ENCODE results near the gene CABLES2. TPM values are rescaled to one million over a fixed set of nuclear protein-coding genes. Genes with fewer than 3 reads are reported as not detected.

CABLES2 gene
- total and polyA plus RNA-seq, 9 of the 15 experiments (the other 6 are each of a cell fraction or from before 2014, with no cell fraction given) = 0.46 to 4.2 (median 1.6) TPM

DNA sequence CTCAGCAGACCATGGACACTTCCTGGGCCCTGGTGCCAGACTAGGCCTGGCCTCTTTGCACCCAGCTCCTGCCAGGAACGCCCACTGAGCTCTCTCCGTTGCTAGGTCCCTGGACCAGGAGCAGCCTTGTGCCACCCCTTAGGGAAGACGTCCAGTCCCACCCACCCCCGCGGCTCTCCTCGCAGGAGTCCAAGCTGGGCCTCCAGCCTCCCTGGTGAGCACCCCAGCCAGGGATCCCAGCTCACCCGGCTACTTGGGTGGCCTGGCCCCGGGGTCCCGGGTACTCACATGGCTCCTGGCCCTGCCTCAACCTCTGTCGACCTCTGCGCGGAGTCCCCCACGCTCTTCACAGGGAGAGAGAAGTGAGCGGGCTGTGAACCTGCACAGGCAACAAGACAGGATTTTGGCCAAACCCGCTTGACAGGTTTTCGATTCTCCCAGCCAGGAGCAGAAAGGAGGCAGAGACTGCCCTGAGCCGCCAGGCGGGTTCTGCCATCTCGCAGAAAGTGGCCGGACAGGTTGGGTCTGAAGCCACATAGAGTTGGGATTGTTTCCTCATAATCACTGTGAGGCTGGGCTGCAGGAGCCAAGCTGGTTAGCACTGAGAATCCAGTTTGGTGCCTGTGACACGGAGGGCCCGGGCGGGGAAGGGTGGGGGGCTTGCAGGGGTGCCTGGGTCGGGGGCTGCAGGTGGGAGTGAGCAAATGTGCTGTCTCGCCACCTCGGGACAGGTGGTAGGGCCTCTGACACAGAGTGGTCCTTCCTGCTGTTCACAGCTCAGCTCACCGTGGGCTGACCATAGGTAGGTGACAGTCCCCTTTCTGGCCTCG lies 20.3 kb upstream of the CABLES2 start, which contains the start of gene RBBP8NL:
Gene RBBP8NL (minus strand): TSS at position 368 of the 830 bp plus-strand sequence. CDS start 7,892 bp downstream, outside the sequence.
- no peaks in the 10 kb centered on the region for H3K9me1 ChIP-seq (ENCODE audit: control insufficient read depth, insufficient read depth, low read length)
- H3K27me3 ChIP-seq (ENCODE audit: control insufficient read depth in 2 of 2, insufficient read depth in 2 of 2, low read length in 2 of 2) = peaks cover 12 to 79% of the 10 kb centered on the region in 2 experiments; a peak in 4 of 5 replicates
- in situ Hi-C loops (cut with MboI) = no loop called here
- H4K20me1 ChIP-seq (replicated peaks; ENCODE audit: control insufficient read depth, insufficient read depth, low read length) = 0 out of 2 replicates have a peak, but pooled peaks cover 3% of the 10 kb centered on the region
- ChIA-PET POLR2A (interaction anchor here (0.6 to 1.1 kb wide), 2 partner anchors 13 to 66 kb away, joined by 3 read pairs; no protein-coding TSS in a partner anchor), CTCF (ENCODE audit: low intra/inter-chr PET ratio) (no interaction called here)
- H3K4me3 ChIP-seq = no peak within 1 kb of the TSS
- no peaks in the 10 kb centered on the region for H3K79me2 ChIP-seq (ENCODE audit: control insufficient read depth, insufficient read depth, low read length)
- intact Hi-C loops (cut with micrococcal nuclease) = no loop called here
- 21% methylated on average over 27 of the region's 28 CpGs for WGBS (ENCODE audit: insufficient coverage, low coverage, missing lambda C conversion rate)
- no peak for ATAC-seq
- peaks cover 0 to 61% of the 10 kb centered on the region in 2 experiments; a peak in 2 of 5 replicates for H3K4me1 ChIP-seq (replicated peaks in 1 of 2; ENCODE audit: control insufficient read depth in 2 of 2, insufficient read depth in 2 of 2, low read length in 2 of 2)
- no TSS peak for BruUV-seq (replicated peaks)
- no peak for FAIRE-seq
- no peaks in the 10 kb centered on the region for H3K36me3 ChIP-seq (ENCODE audit: control insufficient read depth, insufficient read depth, low read length)
- no peak for DNase-seq (ENCODE audit: extremely low read depth in 1 of 4, low spot score in 3 of 4)
- H2AFZ ChIP-seq (ENCODE audit: low read depth, low read length) = no peak within 1 kb of the TSS
- 0 out of 4 replicates have a peak within 1 kb of the TSS, but pooled peaks of 1 of the 2 experiments have one; percentile 26 for H3K9ac ChIP-seq (ENCODE audit: insufficient read depth in 1 of 2, low read depth in 2 of 2, low read length in 2 of 2)
- H3K27ac ChIP-seq (ENCODE audit: extremely low read depth, low read depth, low read length) = no peak within 1 kb of the TSS
- no peaks in the 10 kb centered on the region for H3K9me3 ChIP-seq (replicated peaks; ENCODE audit: control insufficient read depth, insufficient read depth, low read depth, low read length)
- H3K4me2 ChIP-seq (ENCODE audit: insufficient read depth, low read length) = no peak within 1 kb of the TSS
- TF ChIP-seq, protein P1, sequence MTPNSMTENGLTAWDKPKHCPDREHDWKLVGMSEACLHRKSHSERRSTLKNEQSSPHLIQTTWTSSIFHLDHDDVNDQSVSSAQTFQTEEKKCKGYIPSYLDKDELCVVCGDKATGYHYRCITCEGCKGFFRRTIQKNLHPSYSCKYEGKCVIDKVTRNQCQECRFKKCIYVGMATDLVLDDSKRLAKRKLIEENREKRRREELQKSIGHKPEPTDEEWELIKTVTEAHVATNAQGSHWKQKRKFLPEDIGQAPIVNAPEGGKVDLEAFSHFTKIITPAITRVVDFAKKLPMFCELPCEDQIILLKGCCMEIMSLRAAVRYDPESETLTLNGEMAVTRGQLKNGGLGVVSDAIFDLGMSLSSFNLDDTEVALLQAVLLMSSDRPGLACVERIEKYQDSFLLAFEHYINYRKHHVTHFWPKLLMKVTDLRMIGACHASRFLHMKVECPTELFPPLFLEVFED (CRISPR knock-in tag; conservative IDR thresholded peaks at IDR 0.05) = no peak
- TF ChIP-seq GABPA (tag; conservative IDR thresholded peaks at IDR 0.05; ENCODE audit: low read depth) (no peak), TBP (optimal IDR thresholded peaks at IDR 0.05; ENCODE audit: low read depth, low read length) (no peak), ZNF408 (CRISPR knock-in tag; IDR thresholded peaks at IDR 0.05; ENCODE audit: low read depth) (no peak), AFF4 (CRISPR knock-in tag; IDR thresholded peaks at IDR 0.05) (no peak), PPARD (CRISPR knock-in tag; IDR thresholded peaks at IDR 0.05) (no peak), JUN (IDR thresholded peaks at IDR 0.05; ENCODE audit: borderline replicate concordance, low read depth, low read length) (no peak), JUN (CRISPR knock-in tag; IDR thresholded peaks at IDR 0.05; ENCODE audit: borderline replicate concordance) (no peak), CHD4 (IDR thresholded peaks at IDR 0.05; ENCODE audit: insufficient read depth, insufficient replicate concordance, low read depth, low read length, poor library complexity, severe bottlenecking) (no peak), RFX7 (CRISPR knock-in tag; IDR thresholded peaks at IDR 0.05) (no peak), PHF8 (IDR thresholded peaks at IDR 0.05; ENCODE audit: borderline replicate concordance, low read length) (no peak), MECOM (CRISPR knock-in tag; IDR thresholded peaks at IDR 0.05) (no peak)
- TF ChIP-seq, protein P2, sequence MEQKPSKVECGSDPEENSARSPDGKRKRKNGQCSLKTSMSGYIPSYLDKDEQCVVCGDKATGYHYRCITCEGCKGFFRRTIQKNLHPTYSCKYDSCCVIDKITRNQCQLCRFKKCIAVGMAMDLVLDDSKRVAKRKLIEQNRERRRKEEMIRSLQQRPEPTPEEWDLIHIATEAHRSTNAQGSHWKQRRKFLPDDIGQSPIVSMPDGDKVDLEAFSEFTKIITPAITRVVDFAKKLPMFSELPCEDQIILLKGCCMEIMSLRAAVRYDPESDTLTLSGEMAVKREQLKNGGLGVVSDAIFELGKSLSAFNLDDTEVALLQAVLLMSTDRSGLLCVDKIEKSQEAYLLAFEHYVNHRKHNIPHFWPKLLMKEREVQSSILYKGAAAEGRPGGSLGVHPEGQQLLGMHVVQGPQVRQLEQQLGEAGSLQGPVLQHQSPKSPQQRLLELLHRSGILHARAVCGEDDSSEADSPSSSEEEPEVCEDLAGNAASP (IDR thresholded peaks at IDR 0.05) = no peak

Measured in K562 (cell line).